ENCODE data around the gene IFT88.

GRCh38 chr13:20708216-20708615 is 141.3 kb downstream of the IFT88 start:
- no peak for TF ChIP-seq MAFK (IDR thresholded peaks at IDR 0.05; ENCODE audit: low read length)
- no peak for TF ChIP-seq USF1 (CRISPR knock-in tag; IDR thresholded peaks at IDR 0.05)
- no peak for TF ChIP-seq ZNF324 (CRISPR knock-in tag; IDR thresholded peaks at IDR 0.05)
- no peak for TF ChIP-seq TBP (optimal IDR thresholded peaks at IDR 0.05; ENCODE audit: low read depth, low read length)
- no peak for TF ChIP-seq CHCHD3 (CRISPR knock-in tag; IDR thresholded peaks at IDR 0.05)
- TF ChIP-seq POLR2A (conservative IDR thresholded peaks at IDR 0.05) = no peak
- TF ChIP-seq POLR2AphosphoS5 (IDR thresholded peaks at IDR 0.05; ENCODE audit: control insufficient read depth, insufficient read depth, low read depth, low read length) = no peak
- TF ChIP-seq EZH2 (IDR thresholded peaks at IDR 0.05; ENCODE audit: borderline replicate concordance, low read depth, low read length) = no peak

Data from K562 (cell line).